ENCODE results near the gene EYA3.

The EYA3 gene

GRCh38 chr1:27938488-27938887 is 149.9 kb downstream of the EYA3 start:
- DNase-seq (ENCODE audit: low read depth), result no peak

- no peak for DNase-seq (ENCODE audit: low read depth)
These were observed 150.9 kb downstream of the EYA3 start for GRCh38 chr1:27937524-27937836.

- DNase-seq (ENCODE audit: low read depth), result no peak
These were observed 152.0 kb downstream of the EYA3 start for GRCh38 chr1:27936370-27936769.

GRCh38 chr1:27935721-27936120 is 152.7 kb downstream of the EYA3 start:
- no peak for DNase-seq (ENCODE audit: low read depth)

- DNase-seq (ENCODE audit: low read depth), result no peak
These were observed 153.4 kb downstream of the EYA3 start, which contains the start of gene SMPDL3B for GRCh38 chr1:27934818-27935549. SMPDL3B (plus strand) TSS chr1:27935000; CDS start chr1:27935184, 184 bp downstream.

GRCh38 chr1:27931759-27932158 is 156.7 kb downstream of the EYA3 start:
- DNase-seq (ENCODE audit: low read depth), result no peak

- DNase-seq (ENCODE audit: low read depth), result no peak
These were observed 157.2 kb downstream of the EYA3 start for GRCh38 chr1:27931184-27931583.

- no peak for DNase-seq (ENCODE audit: low read depth)
These were observed 160.0 kb downstream of the EYA3 start for GRCh38 chr1:27928216-27928954.

GRCh38 chr1:27922272-27922671 is 166.1 kb downstream of the EYA3 start:
- no peak for DNase-seq (ENCODE audit: low read depth)
